T-helper 2 cell treated with Interferon-gamma antibody and Interleukin-4, amounts not matched to agents 5 μg/mL and 100 μg/mL, for 36 hours (primary cell): ENCODE results near the gene C2CD3.
"Not testable (repeated sequence)": the region's sequence is repeated elsewhere in the genome, so short reads cannot be mapped to it uniquely, and the experiment has no call there.

ENCODE experiments used
- DNase-seq: peaks from one replicate; pipeline ENCODE4 v3.0.0; 2021; ENCODE audit warnings: low spot score
- H3K27ac Mint-ChIP-seq: one replicate; pipeline ENCODE4 v1.8.0; 2021; ENCODE audit warnings: mild to moderate bottlenecking, mixed read lengths
- H3K27me3 Mint-ChIP-seq: one replicate; pipeline ENCODE4 v1.8.0; 2021; ENCODE audit warnings: low read depth, mixed read lengths
- H3K36me3 Mint-ChIP-seq: one replicate; pipeline ENCODE4 v1.8.0; 2021; ENCODE audit warnings: low read depth, mixed read lengths
- H3K4me1 Mint-ChIP-seq: one replicate; pipeline ENCODE4 v1.8.0; 2021; ENCODE audit warnings: low read depth, mixed read lengths
- H3K4me3 Mint-ChIP-seq: one replicate; pipeline ENCODE4 v1.8.0; 2022; ENCODE audit warnings: mild to moderate bottlenecking, moderate library complexity, mixed read lengths
- H3K9me3 Mint-ChIP-seq: one replicate; pipeline ENCODE4 v1.8.0; 2021; ENCODE audit warnings: mixed read lengths

The C2CD3 gene

GRCh38 chr11:74084796-74085541, 85.8 kb downstream of the C2CD3 start:
- peaks cover 6% of the 10 kb centered on the region for H3K4me1 Mint-ChIP-seq
- peaks cover 52% of the 10 kb centered on the region for H3K36me3 Mint-ChIP-seq
- no peaks in the 10 kb centered on the region for H3K9me3 Mint-ChIP-seq
- H3K4me3 Mint-ChIP-seq, result no peak overlapping the region
- H3K27ac Mint-ChIP-seq, result no peak overlapping the region
- DNase-seq, result no peak
- no peaks in the 10 kb centered on the region for H3K27me3 Mint-ChIP-seq

GRCh38 chr11:74083927-74084326, 86.9 kb downstream of the C2CD3 start:
- not testable (repeated sequence) for H3K4me1 Mint-ChIP-seq, DNase-seq, H3K27ac Mint-ChIP-seq, H3K27me3 Mint-ChIP-seq, H3K4me3 Mint-ChIP-seq, H3K9me3 Mint-ChIP-seq
- H3K36me3 Mint-ChIP-seq, result peaks cover 54% of the 10 kb centered on the region

GRCh38 chr11:74081428-74081827, 89.4 kb downstream of the C2CD3 start:
- Mint-ChIP-seq H3K27ac (no peak overlapping the region), H3K36me3 (peaks cover 64% of the 10 kb centered on the region), H3K27me3 (no peaks in the 10 kb centered on the region), H3K4me1 (peaks cover 6% of the 10 kb centered on the region), H3K4me3 (no peak overlapping the region), H3K9me3 (no peaks in the 10 kb centered on the region)
- DNase-seq, result no peak

GRCh38 chr11:74077193-74077592, 93.6 kb downstream of the C2CD3 start:
- peaks cover 48% of the 10 kb centered on the region for H3K36me3 Mint-ChIP-seq
- H3K9me3 Mint-ChIP-seq, result no peaks in the 10 kb centered on the region
- no peak for DNase-seq

GRCh38 chr11:74072721-74073120, 98.1 kb downstream of the C2CD3 start:
- Mint-ChIP-seq H3K27ac (no peak overlapping the region), H3K27me3 (no peaks in the 10 kb centered on the region), H3K9me3 (no peaks in the 10 kb centered on the region), H3K4me3 (no peak overlapping the region), H3K36me3 (peaks cover 44% of the 10 kb centered on the region), H3K4me1 (no peaks in the 10 kb centered on the region)
- no peak for DNase-seq

More at GRCh38 chr11:74077193-74077592, 93.6 kb downstream of the C2CD3 start:
- no peaks in the 10 kb centered on the region for H3K4me1 Mint-ChIP-seq
- H3K4me3 Mint-ChIP-seq, result no peak overlapping the region
- H3K27me3 Mint-ChIP-seq, result no peaks in the 10 kb centered on the region
- no peak overlapping the region for H3K27ac Mint-ChIP-seq

- DNase-seq, result no peak
- no peak overlapping the region for H3K4me3 Mint-ChIP-seq
- H3K27ac Mint-ChIP-seq, result no peak overlapping the region
- H3K4me1 Mint-ChIP-seq, result no peaks in the 10 kb centered on the region
- H3K27me3 Mint-ChIP-seq, result no peaks in the 10 kb centered on the region
- peaks cover 42% of the 10 kb centered on the region for H3K36me3 Mint-ChIP-seq
- no peaks in the 10 kb centered on the region for H3K9me3 Mint-ChIP-seq
These were observed 98.5 kb downstream of the C2CD3 start for GRCh38 chr11:74072286-74072685.

GRCh38 chr11:74070723-74071492, 99.9 kb downstream of the C2CD3 start:
- Mint-ChIP-seq H3K27ac (peak overlapping the region; percentile 1), H3K4me1 (no peaks in the 10 kb centered on the region), H3K4me3 (no peak overlapping the region), H3K9me3 (no peaks in the 10 kb centered on the region), H3K36me3 (peaks cover 44% of the 10 kb centered on the region), H3K27me3 (no peaks in the 10 kb centered on the region)
- no peak for DNase-seq

- peaks cover 2% of the 10 kb centered on the region for H3K9me3 Mint-ChIP-seq
- H3K27me3 Mint-ChIP-seq, result no peaks in the 10 kb centered on the region
- no peak for DNase-seq
- H3K27ac Mint-ChIP-seq, result no peak overlapping the region
- no peak overlapping the region for H3K4me3 Mint-ChIP-seq
- H3K4me1 Mint-ChIP-seq, result peaks cover 2% of the 10 kb centered on the region
- peaks cover 52% of the 10 kb centered on the region for H3K36me3 Mint-ChIP-seq
These were observed 101.4 kb downstream of the C2CD3 start for GRCh38 chr11:74069146-74070046.

GRCh38 chr11:74066663-74067062, 104.1 kb downstream of the C2CD3 start:
- H3K27me3 Mint-ChIP-seq, H3K4me3 Mint-ChIP-seq, H3K4me1 Mint-ChIP-seq, DNase-seq, H3K27ac Mint-ChIP-seq: not testable (repeated sequence)
- Mint-ChIP-seq H3K9me3 (peaks cover 11% of the 10 kb centered on the region), H3K36me3 (peaks cover 53% of the 10 kb centered on the region)

- H3K36me3 Mint-ChIP-seq, result peaks cover 53% of the 10 kb centered on the region
- H3K4me3 Mint-ChIP-seq, H3K27ac Mint-ChIP-seq: not testable (repeated sequence)
These were observed 105.3 kb downstream of the C2CD3 start for GRCh38 chr11:74065534-74065933.

GRCh38 chr11:74063628-74064027, 107.2 kb downstream of the C2CD3 start:
- not testable (repeated sequence) for H3K27ac Mint-ChIP-seq, H3K4me1 Mint-ChIP-seq, DNase-seq, H3K4me3 Mint-ChIP-seq, H3K27me3 Mint-ChIP-seq
- H3K9me3 Mint-ChIP-seq, result peaks cover 17% of the 10 kb centered on the region
- peaks cover 54% of the 10 kb centered on the region for H3K36me3 Mint-ChIP-seq

More at GRCh38 chr11:74065534-74065933, 105.3 kb downstream of the C2CD3 start:
- not testable (repeated sequence) for DNase-seq, H3K4me1 Mint-ChIP-seq, H3K27me3 Mint-ChIP-seq
- H3K9me3 Mint-ChIP-seq, result peaks cover 17% of the 10 kb centered on the region

GRCh38 chr11:74061599-74061998, 109.2 kb downstream of the C2CD3 start:
- not testable (repeated sequence) for H3K4me3 Mint-ChIP-seq, DNase-seq, H3K27ac Mint-ChIP-seq, H3K4me1 Mint-ChIP-seq, H3K27me3 Mint-ChIP-seq
- peaks cover 17% of the 10 kb centered on the region for H3K9me3 Mint-ChIP-seq
- peaks cover 56% of the 10 kb centered on the region for H3K36me3 Mint-ChIP-seq

GRCh38 chr11:74057249-74058151, 113.3 kb downstream of the C2CD3 start:
- Mint-ChIP-seq H3K4me3 (no peak overlapping the region), H3K4me1 (peaks cover 2% of the 10 kb centered on the region), H3K9me3 (peaks cover 7% of the 10 kb centered on the region), H3K27ac (no peak overlapping the region), H3K27me3 (no peaks in the 10 kb centered on the region), H3K36me3 (peaks cover 39% of the 10 kb centered on the region)
- DNase-seq, result no peak
